Thyroid gland (tissue), 4 donors: Measurements from ENCODE around the gene GNG7. TPM values are rescaled to one million over a fixed set of nuclear protein-coding genes. Genes with fewer than 3 reads are reported as not detected.
"Not testable (repeated sequence)": the region's sequence is repeated elsewhere in the genome, so short reads cannot be mapped to it uniquely, and the experiment has no call there.

Experiments
- DNase-seq, 2 donors: peaks; one replicate each; pipeline ENCODE4 v3.0.0-alpha.2; 2019
- H3K27ac ChIP-seq, 3 donors: fragments of 200-600 bp; sonication (generic); 1 replicate in 2 of 3; 2 replicates in 1 of 3; pipeline ENCODE4 v1.5.1; 2016 to 2019; ENCODE audit warnings: mild to moderate bottlenecking in 1 of 3, moderate library complexity in 1 of 3
- H3K27me3 ChIP-seq: fragments of 200-600 bp; sonication (generic); one replicate; pipeline ENCODE4 v1.5.1; 2019
- H3K36me3 ChIP-seq, 2 donors: fragments of 200-600 bp; sonication (generic); one replicate each; pipeline ENCODE4 v1.5.1; 2016 to 2019
- H3K4me1 ChIP-seq, 2 donors: fragments of 200-600 bp; sonication (generic); one replicate each; pipeline ENCODE4 v1.5.1; 2017 to 2019
- H3K4me3 ChIP-seq, 3 donors: fragments of 200-600 bp; sonication (generic); replicated peaks in 1 of 3; 1 replicate in 2 of 3; 2 replicates in 1 of 3; pipeline ENCODE4 v1.5.1; 2016; ENCODE audit warnings: mild to moderate bottlenecking in 1 of 3
- H3K9me3 ChIP-seq: fragments of 200-600 bp; sonication (generic); one replicate; pipeline ENCODE4 v1.5.1; 2017
- CTCF ChIP-seq, 6 experiments: fragments of 200-600 bp in 3 of 6; fragments of 450-650 bp in 3 of 6; sonication (generic) in 3 of 6; IDR thresholded peaks; one replicate each; pipeline ENCODE4 v1.5.1; 2016 to 2019; ENCODE audit warnings: antibody characterized with exemption in 6 of 6, mild to moderate bottlenecking in 2 of 6, inconsistent platforms in 1 of 6, moderate library complexity in 1 of 6
- POLR2A ChIP-seq, 2 donors: fragments of 450-650 bp; IDR thresholded peaks; one replicate each; pipeline ENCODE4 v1.6.1; 2017; ENCODE audit warnings: antibody characterized with exemption in 2 of 2, mild to moderate bottlenecking in 2 of 2, moderate library complexity in 1 of 2
- WGBS, 2 donors: methylation state at CpG; one replicate each; pipeline ENCODE4 v1.1.5; 2017; 5-methylcytosine and 5-hydroxymethylcytosine counted together
- intact Hi-C: fragments of 100-400 bp; cut with DNase I; formaldehyde crosslinking; loops from one replicate; pipeline ENCODE4 v1.15.1; 2023
- total RNA-seq, 4 donors: library from RNA; depleted of rRNA; stranded (reverse); fragments of >200 nt; gene quantifications; one replicate each; pipeline ENCODE4 v1.2.3, GENCODE V29; 2016

Gene GNG7
- total RNA-seq, 4 donors from 2014 or later: 3.8 to 6.9 (median 5.6) TPM

DNA sequence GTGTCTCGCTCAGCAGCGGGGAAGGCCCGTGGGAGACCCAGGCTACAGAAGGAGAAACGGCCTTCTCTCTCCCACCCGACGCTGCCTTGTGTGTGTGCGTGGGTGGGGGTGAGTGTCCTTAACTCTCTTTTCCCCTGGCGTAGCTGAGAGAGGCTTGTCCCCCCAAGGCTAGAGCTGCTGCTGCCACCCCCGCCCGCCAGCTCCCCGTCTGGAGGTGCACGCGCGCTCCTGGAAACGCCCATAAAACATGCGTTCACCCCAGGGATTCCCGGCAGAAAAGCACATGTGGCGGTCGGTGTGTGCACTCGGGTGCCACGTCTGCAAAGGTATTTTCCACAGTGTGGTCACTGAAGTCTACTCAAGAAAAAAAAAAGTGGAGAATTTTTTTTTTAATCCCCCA is 190.5 kb downstream of the GNG7 start:
- intact Hi-C loops: no loop called here
- Histone ChIP-seq H3K9me3 (no peaks in the 10 kb centered on the region), H3K4me1 (peaks cover 0 to 25% of the 10 kb centered on the region in 2 donors), H3K27ac (no peak overlapping the region), H3K4me3 (no peak overlapping the region), H3K36me3 (no peaks in the 10 kb centered on the region), H3K27me3 (no peaks in the 10 kb centered on the region)
- DNase-seq: no peak
- TF ChIP-seq CTCF (IDR thresholded peaks at IDR 0.05) (no peak), POLR2A (IDR thresholded peaks at IDR 0.05) (no peak)
- 88 to 92% methylated on average over 11 to 21 of the region's 21 CpGs for WGBS, 2 donors

DNA sequence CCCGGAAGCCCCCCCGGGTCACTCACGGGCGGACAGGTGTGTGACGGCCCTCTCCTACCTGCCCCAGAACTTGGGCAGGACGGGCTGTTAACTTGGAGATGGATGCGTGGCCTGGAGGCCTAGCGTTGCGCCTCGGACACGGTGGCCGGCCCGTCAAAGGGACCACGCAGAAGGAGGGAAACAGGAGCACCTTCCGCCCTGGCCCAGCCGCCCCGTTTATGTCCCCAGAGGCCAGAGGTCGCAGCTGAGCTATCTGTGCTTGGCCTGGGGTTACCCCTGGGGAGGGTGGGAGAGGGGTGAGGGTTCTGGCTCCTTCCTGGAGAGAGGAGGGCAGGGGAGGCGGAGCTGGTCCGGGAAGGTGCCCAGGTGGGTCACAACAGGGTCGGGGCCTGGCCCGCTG is 190.9 kb downstream of the GNG7 start:
- Histone ChIP-seq H3K36me3 (no peaks in the 10 kb centered on the region), H3K27me3 (no peaks in the 10 kb centered on the region), H3K4me1 (peaks cover 0 to 29% of the 10 kb centered on the region in 2 donors), H3K4me3 (no peak overlapping the region), H3K27ac (no peak overlapping the region), H3K9me3 (no peaks in the 10 kb centered on the region)
- TF ChIP-seq CTCF (IDR thresholded peaks at IDR 0.05) (no peak), POLR2A (IDR thresholded peaks at IDR 0.05) (no peak)
- DNase-seq: no peak
- WGBS, 2 donors: 92 to 95% methylated on average over 12 to 17 of the region's 22 CpGs
- intact Hi-C loops: no loop called here

- Histone ChIP-seq H3K36me3 (no peaks in the 10 kb centered on the region), H3K9me3 (no peaks in the 10 kb centered on the region), H3K4me1 (peaks cover 0 to 30% of the 10 kb centered on the region in 2 donors), H3K27me3 (no peaks in the 10 kb centered on the region), H3K27ac (no peak overlapping the region), H3K4me3 (no peak overlapping the region)
- TF ChIP-seq CTCF (IDR thresholded peaks at IDR 0.05): no peak
- no peak for TF ChIP-seq POLR2A (IDR thresholded peaks at IDR 0.05)
- intact Hi-C loops: no loop called here
- no peak for DNase-seq
- 97% methylated on average over 8 of the region's 8 CpGs for WGBS, 2 donors
These were observed 193.4 kb downstream of the GNG7 start for GRCh38 chr19:2509096-2509495.

- no peak for TF ChIP-seq CTCF (IDR thresholded peaks at IDR 0.05)
- peak in 1 of 2 donors; percentile 16 for TF ChIP-seq POLR2A (IDR thresholded peaks at IDR 0.05)
- H3K4me1 ChIP-seq: peaks cover 0 to 19% of the 10 kb centered on the region in 2 donors
- no peaks in the 10 kb centered on the region for H3K36me3 ChIP-seq
- peak in 1 of 2 donors; percentile 16 for DNase-seq
- intact Hi-C loops: no loop called here
- H3K27ac ChIP-seq: peak overlapping the region in 2 of 3 donors; percentile 8 to 45
- H3K9me3 ChIP-seq: no peaks in the 10 kb centered on the region
- no peak overlapping the region for H3K4me3 ChIP-seq
- WGBS, 2 donors: 25 to 36% methylated on average over 12 of the region's 12 CpGs
- H3K27me3 ChIP-seq: no peaks in the 10 kb centered on the region
These were observed 195.4 kb downstream of the GNG7 start for GRCh38 chr19:2507109-2507508.

- DNase-seq, intact Hi-C loops, H3K27me3 ChIP-seq, H3K4me3 ChIP-seq, H3K36me3 ChIP-seq, H3K9me3 ChIP-seq: not testable (repeated sequence)
- WGBS, 2 donors: 80 to 83% methylated on average over 8 of the region's 8 CpGs
- H3K27ac ChIP-seq: peak overlapping the region in 1 of 3 donors; percentile 8
- H3K4me1 ChIP-seq: peaks cover 0 to 15% of the 10 kb centered on the region in 2 donors
These were observed 195.8 kb downstream of the GNG7 start for GRCh38 chr19:2506656-2507055.
